ENCODE results near the gene GAREM2. TPM values are rescaled to one million over a fixed set of nuclear protein-coding genes. Genes with fewer than 3 reads are reported as not detected.

The GAREM2 gene
- total RNA-seq, 1 experiment from 2014 or later: 7.2 TPM

GRCh38 chr2:26189123-26189522 is 16.2 kb downstream of the GAREM2 start:
- Histone ChIP-seq H3K4me3 (ENCODE audit: insufficient read depth, low read depth, low read length) (no peak overlapping the region), H3K27me3 (ENCODE audit: control insufficient read depth, insufficient read depth, low read length) (peaks cover 9% of the 10 kb centered on the region), H3K36me3 (replicated peaks; ENCODE audit: control insufficient read depth, insufficient read depth, low read length) (peaks cover 20% of the 10 kb centered on the region)
- no peak for DNase-seq

GRCh38 chr2:26189751-26190150 is 16.9 kb downstream of the GAREM2 start:
- H3K4me3 ChIP-seq (ENCODE audit: insufficient read depth, low read depth, low read length): no peak overlapping the region
- no peak for DNase-seq
- H3K27me3 ChIP-seq (ENCODE audit: control insufficient read depth, insufficient read depth, low read length): peaks cover 3% of the 10 kb centered on the region
- H3K36me3 ChIP-seq (replicated peaks; ENCODE audit: control insufficient read depth, insufficient read depth, low read length): peaks cover 25% of the 10 kb centered on the region

DNA sequence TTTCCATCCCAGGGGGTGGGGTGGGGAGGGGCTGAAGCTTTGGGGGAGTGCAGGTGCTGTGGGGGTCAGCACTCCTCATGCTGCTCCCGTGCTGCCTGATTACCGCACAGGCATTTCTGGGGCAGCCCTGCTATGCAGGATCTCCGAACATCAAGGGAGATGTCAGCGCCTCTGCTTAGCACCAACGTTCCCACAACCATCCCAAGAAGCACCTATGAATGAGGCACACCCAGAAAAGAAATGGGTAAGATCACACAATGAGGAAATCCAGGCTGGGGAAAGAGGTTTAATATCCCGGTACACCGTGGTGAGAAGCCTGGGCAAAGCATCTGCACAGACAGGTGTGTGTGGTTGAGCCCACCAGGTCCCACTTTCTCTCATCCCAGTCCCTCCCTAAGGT is 17.5 kb downstream of the GAREM2 start:
- Histone ChIP-seq H3K4me3 (ENCODE audit: insufficient read depth, low read depth, low read length) (no peak overlapping the region), H3K36me3 (replicated peaks; ENCODE audit: control insufficient read depth, insufficient read depth, low read length) (peaks cover 29% of the 10 kb centered on the region), H3K27me3 (ENCODE audit: control insufficient read depth, insufficient read depth, low read length) (peaks cover under 1% of the 10 kb centered on the region)
- no peak for DNase-seq

- DNase-seq: peak; percentile 31
Observed at GRCh38 chr2:26191316-26192159, 18.6 kb downstream of the GAREM2 start.

DNA sequence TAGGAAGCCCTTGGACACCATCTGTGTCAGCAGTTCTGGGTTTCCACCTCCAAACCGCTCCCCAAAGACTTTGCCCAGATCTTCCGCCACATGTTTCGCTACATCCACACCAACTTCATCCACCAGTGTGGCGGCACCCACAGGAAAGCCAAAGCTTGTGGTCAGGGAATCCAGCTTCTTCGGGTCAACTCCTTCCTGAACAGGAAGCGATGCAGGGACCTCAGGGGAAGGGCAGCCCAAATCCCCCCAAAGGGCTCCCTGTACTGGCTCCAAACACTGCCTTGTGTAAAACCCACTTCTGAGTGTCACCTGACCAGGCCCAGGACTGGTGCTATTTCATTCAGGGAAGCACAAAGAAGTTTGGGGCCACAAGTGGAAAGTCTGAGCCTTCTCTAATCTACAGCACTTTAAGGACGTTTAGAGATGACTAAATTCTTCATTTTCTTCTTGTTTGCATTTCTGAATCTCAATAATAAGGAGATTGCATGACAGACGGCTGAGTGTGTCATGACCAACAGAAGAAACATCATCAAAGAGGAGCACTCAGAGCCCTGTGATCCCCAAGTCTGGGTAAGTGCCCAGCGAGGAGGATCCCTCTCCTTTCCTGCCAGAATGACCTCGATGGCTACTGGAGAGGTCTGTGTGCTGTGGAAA is 20.8 kb downstream of the GAREM2 start:
- peaks cover 38% of the 10 kb centered on the region for H3K36me3 ChIP-seq (replicated peaks; ENCODE audit: control insufficient read depth, insufficient read depth, low read length)

More at GRCh38 chr2:26191316-26192159, 18.6 kb downstream of the GAREM2 start:
- Histone ChIP-seq H3K36me3 (replicated peaks; ENCODE audit: control insufficient read depth, insufficient read depth, low read length) (peaks cover 30% of the 10 kb centered on the region), H3K27me3 (ENCODE audit: control insufficient read depth, insufficient read depth, low read length) (no peaks in the 10 kb centered on the region), H3K4me3 (ENCODE audit: insufficient read depth, low read depth, low read length) (no peak overlapping the region)

GRCh38 chr2:26195040-26195984 is 22.4 kb downstream of the GAREM2 start:
- Histone ChIP-seq H3K36me3 (replicated peaks; ENCODE audit: control insufficient read depth, insufficient read depth, low read length) (peaks cover 46% of the 10 kb centered on the region), H3K4me3 (ENCODE audit: insufficient read depth, low read depth, low read length) (no peak overlapping the region), H3K27me3 (ENCODE audit: control insufficient read depth, insufficient read depth, low read length) (no peaks in the 10 kb centered on the region)
- no peak for DNase-seq

More for the DNA sequence above, 20.8 kb downstream of the GAREM2 start:
- no peaks in the 10 kb centered on the region for H3K27me3 ChIP-seq (ENCODE audit: control insufficient read depth, insufficient read depth, low read length)
- no peak overlapping the region for H3K4me3 ChIP-seq (ENCODE audit: insufficient read depth, low read depth, low read length)
- no peak for DNase-seq

DNA sequence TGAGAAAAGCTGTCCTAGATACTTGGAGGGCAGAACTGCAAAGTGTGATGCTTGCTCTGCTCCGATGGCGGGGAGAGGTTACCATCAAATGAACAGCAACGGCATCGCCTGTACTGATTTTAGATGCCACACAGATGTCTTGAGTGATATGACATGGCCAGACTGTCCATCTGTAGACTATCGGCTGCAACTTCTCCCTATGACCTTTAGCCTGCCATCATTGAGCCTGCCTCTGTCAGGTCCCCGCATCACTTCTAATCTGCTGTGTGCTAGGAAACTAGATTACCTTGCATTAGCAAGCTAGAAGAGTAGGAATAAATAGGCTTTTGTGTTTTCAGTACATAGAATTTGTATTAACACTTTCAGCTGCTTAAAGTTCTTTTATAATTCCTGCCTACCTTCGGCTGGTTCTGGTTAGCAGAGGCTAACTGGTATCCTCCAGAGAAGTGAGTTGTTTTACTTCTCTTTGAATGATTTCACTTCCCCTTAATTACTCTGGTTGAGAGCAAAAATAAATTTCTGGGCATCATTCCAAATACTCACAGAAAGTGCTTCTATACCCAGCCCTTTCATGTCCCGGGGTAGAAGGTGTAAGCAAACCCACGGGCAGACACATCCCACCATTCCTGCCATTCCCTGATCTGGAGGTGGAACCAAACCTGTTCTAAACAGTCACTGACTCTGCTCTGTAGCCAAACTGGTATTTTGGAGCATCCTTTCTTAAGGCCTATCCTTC is 24.0 kb downstream of the GAREM2 start:
- H3K27me3 ChIP-seq (ENCODE audit: control insufficient read depth, insufficient read depth, low read length): no peaks in the 10 kb centered on the region
- no peak overlapping the region for H3K4me3 ChIP-seq (ENCODE audit: insufficient read depth, low read depth, low read length)
- peaks cover 42% of the 10 kb centered on the region for H3K36me3 ChIP-seq (replicated peaks; ENCODE audit: control insufficient read depth, insufficient read depth, low read length)
- no peak for DNase-seq

GRCh38 chr2:26197516-26197915 is 24.6 kb downstream of the GAREM2 start:
- H3K4me3 ChIP-seq (ENCODE audit: insufficient read depth, low read depth, low read length): no peak overlapping the region
- no peaks in the 10 kb centered on the region for H3K27me3 ChIP-seq (ENCODE audit: control insufficient read depth, insufficient read depth, low read length)
- peaks cover 42% of the 10 kb centered on the region for H3K36me3 ChIP-seq (replicated peaks; ENCODE audit: control insufficient read depth, insufficient read depth, low read length)
- no peak for DNase-seq

DNA sequence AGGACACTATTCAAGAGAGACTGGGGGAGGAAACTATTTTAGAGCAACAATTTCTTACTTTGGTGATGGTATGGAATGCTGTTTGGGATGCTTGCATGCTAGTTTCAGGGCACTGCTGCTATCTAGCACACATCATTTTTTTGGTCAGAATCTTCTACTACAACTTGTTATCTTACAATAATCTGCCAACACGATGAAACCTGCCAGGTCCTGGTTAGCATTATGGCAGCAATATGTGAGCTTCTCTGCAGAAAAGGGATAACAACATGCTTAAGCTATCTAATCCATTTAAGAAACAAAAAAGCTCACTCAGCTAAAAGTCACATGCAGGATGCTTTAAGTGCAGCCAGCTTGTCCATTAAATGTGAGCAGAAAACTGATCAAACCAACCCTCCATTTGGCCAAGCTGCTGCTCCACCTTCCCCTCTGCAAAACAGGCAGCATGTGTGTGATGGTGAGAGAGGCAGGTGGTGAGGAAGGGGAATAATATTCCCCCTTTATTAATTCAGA is 30.1 kb downstream of the GAREM2 start:
- DNase-seq: no peak
- H3K27me3 ChIP-seq (ENCODE audit: control insufficient read depth, insufficient read depth, low read length): no peaks in the 10 kb centered on the region
- H3K36me3 ChIP-seq (replicated peaks; ENCODE audit: control insufficient read depth, insufficient read depth, low read length): peaks cover 13% of the 10 kb centered on the region
- H3K4me3 ChIP-seq (ENCODE audit: insufficient read depth, low read depth, low read length): no peak overlapping the region

DNA sequence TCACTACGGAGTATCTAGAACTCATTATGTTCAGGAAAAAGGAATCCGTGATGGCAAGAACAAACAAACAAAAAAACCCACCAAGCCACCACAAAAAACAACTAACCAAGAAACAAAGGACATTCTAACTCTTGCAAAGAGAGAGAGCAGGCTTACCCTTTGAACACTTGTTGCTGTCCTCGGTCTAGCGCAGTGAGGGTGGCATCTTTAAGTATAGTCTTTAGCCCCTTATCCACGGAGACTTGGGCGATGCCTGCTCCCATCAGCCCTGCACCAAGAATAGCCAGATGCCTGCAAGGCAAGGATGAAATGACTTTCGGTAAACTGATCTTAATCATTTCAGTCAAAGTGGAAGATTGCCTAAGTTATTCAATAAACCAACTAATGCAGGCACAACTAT is 31.0 kb downstream of the GAREM2 start:
- H3K27me3 ChIP-seq (ENCODE audit: control insufficient read depth, insufficient read depth, low read length): no peaks in the 10 kb centered on the region
- no peak overlapping the region for H3K4me3 ChIP-seq (ENCODE audit: insufficient read depth, low read depth, low read length)
- H3K36me3 ChIP-seq (replicated peaks; ENCODE audit: control insufficient read depth, insufficient read depth, low read length): peaks cover 13% of the 10 kb centered on the region
- no peak for DNase-seq

- Histone ChIP-seq H3K4me3 (ENCODE audit: insufficient read depth, low read depth, low read length) (no peak overlapping the region), H3K36me3 (replicated peaks; ENCODE audit: control insufficient read depth, insufficient read depth, low read length) (peaks cover 17% of the 10 kb centered on the region), H3K27me3 (ENCODE audit: control insufficient read depth, insufficient read depth, low read length) (no peaks in the 10 kb centered on the region)
- DNase-seq: no peak
Observed at GRCh38 chr2:26212011-26212410, 39.1 kb downstream of the GAREM2 start.

DNA sequence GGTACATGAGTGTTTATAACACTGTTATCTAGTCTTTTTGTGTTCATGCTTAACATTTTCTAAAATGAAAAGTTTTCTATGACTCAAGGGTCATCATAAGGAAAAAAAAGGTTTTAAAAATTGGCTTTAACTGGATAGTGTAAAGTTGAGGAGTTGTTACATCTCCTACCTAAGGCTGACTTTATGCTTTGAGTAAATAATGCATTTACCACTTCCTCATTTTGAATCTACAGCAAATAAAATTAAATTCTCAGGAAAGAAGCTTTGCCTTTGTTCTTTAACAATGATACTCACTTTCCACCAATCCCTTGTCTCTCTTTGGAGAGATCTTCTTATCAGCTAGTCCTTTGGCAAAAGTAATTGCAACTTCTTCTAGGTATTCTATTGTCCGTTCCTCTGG is 41.9 kb downstream of the GAREM2 start:
- Histone ChIP-seq H3K27me3 (ENCODE audit: control insufficient read depth, insufficient read depth, low read length) (no peaks in the 10 kb centered on the region), H3K4me3 (ENCODE audit: insufficient read depth, low read depth, low read length) (no peak overlapping the region), H3K36me3 (replicated peaks; ENCODE audit: control insufficient read depth, insufficient read depth, low read length) (peaks cover 12% of the 10 kb centered on the region)
- DNase-seq: no peak

GRCh38 chr2:26215833-26216232 is 42.9 kb downstream of the GAREM2 start:
- H3K4me3 ChIP-seq (ENCODE audit: insufficient read depth, low read depth, low read length): no peak overlapping the region
- H3K36me3 ChIP-seq (replicated peaks; ENCODE audit: control insufficient read depth, insufficient read depth, low read length): peaks cover 8% of the 10 kb centered on the region
- H3K27me3 ChIP-seq (ENCODE audit: control insufficient read depth, insufficient read depth, low read length): no peaks in the 10 kb centered on the region
- DNase-seq: no peak

GRCh38 chr2:26216587-26216986 is 43.7 kb downstream of the GAREM2 start:
- no peak for DNase-seq
- no peak overlapping the region for H3K4me3 ChIP-seq (ENCODE audit: insufficient read depth, low read depth, low read length)
- peaks cover 9% of the 10 kb centered on the region for H3K36me3 ChIP-seq (replicated peaks; ENCODE audit: control insufficient read depth, insufficient read depth, low read length)
- H3K27me3 ChIP-seq (ENCODE audit: control insufficient read depth, insufficient read depth, low read length): no peaks in the 10 kb centered on the region

Measured in H7 (cell line).